GM18498 (cell line): ENCODE measurements around the gene CAPN2.

Experiments used
- ATAC-seq: cut with Tn5 transposase; IDR thresholded peaks from one replicate; pipeline ENCODE4 v1.9.1; 2021; ENCODE audit warnings: mild to moderate bottlenecking, moderate library complexity; ENCODE audit not compliant: unreplicated experiment

CAPN2 gene

DNA sequence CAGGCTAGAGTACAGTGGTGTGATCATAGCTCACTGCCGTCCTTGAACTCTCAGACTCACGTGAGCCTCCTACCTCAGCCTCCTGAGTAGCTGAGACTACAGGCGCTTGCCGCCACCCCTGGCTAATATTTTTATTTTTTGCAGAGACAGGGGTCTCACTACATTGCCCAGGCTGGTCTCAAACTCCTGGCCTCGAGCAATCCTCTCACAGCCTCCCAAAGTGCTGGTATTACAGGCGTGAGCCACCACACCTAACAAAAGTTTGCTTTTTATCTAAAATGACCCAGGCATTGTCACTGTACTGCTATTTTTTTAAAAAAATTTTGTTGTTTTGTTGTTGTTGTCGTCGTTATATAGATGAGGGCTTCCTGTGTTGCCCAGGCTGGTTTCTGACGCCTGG, 46.4 kb downstream of the CAPN2 start:
- no peak for ATAC-seq

DNA sequence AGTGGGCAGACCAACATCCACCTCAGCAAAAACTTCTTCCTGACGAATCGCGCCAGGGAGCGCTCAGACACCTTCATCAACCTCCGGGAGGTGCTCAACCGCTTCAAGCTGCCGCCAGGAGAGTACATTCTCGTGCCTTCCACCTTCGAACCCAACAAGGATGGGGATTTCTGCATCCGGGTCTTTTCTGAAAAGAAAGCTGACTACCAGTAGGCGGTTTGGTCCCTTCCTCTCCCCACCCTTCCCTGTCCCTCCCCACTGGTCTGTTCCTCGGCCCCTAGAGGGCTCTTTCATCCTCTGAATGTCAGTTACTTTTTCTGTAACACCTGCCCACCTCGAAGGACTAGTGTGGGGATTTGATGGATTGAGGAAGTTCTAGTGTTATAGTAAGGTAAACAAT, 46.9 kb downstream of the CAPN2 start:
- no peak for ATAC-seq

DNA sequence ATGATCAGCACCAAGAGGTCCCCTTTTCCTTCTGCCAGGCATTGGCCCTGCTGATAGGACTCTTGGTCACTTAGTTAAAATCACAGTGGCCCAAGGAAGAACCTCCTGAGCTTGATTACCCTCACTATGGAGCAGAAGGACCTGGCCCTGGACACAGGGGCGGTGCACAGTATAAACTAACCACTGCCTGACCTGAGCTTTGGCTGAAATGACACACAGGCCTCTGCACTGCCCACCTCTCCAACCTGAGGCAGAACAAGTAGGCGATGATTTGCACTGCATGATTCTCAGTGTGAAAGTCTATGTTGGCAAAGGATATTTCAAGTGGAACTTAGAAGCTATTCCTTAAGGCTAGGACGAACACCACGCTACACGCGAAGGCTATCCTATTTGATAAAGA, 48.5 kb downstream of the CAPN2 start:
- no peak for ATAC-seq

DNA sequence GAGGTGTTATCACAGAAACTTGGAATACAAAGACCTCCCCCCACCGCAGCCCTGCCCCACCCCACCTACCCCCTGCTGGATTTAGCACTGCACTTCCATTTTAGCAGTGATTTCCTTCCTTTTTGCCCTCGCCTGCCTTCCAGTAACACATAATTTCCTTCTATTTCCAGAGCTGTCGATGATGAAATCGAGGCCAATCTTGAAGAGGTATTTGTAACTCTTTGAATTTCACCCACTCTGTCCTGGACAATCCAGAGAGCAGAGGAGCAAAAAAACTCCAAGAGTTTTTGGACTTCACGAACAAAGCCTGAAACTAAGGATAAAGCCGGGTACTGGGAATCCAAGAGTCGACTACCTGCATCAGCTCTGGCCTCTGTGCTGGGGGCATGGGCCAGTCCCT, 49.1 kb downstream of the CAPN2 start:
- ATAC-seq = no peak

DNA sequence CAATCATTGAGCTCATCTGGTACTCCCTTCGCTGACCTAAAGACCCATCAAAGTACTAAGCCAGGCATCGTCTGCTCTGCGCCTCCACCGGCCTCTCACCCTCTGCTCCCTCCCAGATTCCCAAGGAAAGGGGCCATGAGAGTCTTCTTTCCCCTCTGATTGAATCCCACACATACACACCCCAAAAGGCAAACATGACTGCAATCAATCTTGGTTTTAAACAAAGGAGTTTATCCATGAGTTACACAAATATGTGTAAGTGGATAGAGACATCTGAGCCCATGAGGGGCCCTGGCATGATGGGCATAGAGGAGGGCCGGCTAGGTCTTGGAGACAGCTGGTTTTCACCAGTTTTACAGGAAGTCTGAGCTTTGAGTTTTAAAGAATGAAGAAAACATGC, 50.9 kb downstream of the CAPN2 start:
- ATAC-seq = no peak

DNA sequence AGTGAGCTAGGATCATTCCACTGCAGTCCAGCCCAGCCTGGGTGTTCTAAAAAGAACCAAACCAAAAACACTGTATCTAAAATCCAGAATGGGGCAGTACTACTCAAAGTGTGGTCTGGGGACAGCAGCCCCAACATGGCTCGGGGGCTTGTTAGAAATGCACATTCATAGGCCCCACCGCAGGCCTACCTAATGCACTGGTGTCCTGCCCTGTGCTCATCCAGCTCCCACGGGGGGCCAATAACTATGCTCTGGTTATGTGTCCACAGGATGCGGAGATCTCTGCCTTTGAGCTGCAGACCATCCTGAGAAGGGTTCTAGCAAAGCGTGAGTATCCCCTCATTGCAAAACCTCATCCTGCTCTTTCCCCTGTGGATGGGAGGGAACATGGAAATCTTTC, 51.5 kb downstream of the CAPN2 start:
- ATAC-seq = no peak

DNA sequence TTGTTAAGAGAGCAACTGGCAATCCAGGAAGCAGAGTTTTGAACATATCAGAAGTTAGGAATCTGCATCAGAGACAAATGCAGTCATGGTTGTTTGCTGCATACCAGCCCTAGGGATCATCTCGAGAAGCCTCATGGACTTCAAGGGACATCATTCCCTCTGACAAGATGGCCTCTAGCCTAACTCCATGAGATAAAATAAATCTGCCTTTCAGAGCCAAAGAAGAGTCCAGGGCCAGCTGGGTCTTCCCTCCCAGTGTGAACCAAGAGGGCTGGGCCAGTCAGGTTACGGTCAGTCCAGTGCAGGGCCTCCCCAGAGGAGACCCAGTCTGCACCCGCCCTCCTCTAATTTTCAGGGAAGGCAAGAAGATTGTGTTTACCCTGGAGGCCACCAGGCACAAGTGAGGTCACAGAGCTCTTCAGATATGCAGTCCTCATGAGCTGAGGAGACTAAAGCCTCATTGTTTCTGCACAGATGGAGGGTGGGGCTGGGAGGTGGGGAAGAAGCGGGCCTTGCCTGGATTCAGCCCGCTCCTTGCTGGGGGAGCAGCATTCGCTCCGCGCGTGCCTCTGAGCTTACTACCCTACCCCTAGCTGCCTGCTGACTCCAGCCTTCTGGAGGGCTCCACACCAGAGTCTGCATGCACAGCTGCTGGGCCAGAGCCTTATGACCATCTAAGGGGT, 52.8 kb downstream of the CAPN2 start:
- ATAC-seq = no peak

DNA sequence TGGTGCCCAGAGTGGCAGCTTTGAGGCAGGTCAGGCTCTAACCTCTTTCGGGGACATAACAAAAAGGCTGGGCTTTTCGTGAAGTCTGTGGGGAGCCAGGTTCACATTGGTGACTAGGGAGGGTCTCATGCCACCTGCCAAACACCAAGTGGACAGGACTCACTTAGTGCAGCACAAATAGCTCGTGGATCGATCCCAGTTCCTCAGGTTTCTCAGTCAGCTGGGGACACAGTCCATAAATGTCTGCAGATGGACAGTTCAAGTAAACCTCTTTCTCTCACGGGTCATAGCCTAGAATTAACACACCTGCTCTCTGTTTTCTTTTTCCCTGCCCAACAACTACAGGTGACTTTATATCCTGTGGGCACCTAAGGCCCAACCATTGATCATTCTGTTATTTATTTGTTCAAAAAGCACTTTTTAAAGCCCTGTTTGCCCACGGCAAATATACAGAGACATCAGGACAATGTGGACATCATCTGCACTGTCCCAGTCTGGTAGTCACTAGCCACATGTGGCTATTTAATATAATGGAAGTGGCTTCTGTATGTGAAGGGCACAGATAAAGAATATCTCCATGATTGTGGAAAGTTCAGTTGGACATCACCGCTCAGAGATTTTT, 53.5 kb downstream of the CAPN2 start:
- ATAC-seq = no peak

DNA sequence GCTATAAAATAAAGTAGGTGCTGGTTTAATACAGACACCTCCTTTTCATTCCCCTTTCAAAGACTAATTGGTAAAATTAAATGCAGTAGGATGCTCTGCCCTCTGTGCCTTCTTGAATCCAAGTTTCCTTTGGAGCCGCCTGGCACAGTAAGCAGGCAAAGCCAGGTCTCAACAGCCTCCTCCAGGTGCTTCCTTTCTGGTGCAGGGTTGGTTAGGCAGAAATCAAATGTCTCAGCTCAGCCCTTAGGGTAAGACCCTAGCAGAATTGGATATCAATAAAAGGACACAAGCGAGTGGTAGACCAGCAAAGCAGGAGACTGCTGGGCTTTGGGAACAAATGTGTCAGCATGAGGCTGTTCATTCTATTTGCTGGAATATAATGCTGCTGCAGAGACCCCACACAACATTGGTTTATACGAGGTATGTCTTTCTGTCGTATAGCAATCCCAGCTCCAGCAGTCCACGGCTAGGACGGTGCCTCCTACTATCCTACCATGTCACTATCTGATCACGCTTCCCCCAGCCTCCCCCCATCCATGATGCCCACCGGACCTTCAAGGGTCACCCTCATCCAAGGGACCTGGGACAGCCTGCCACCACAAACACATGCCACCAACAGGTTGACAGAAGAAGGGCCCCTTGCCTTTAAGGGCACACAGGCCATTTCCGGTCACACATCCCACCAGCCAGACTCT, 58.4 kb downstream of the CAPN2 start:
- no peak for ATAC-seq

DNA sequence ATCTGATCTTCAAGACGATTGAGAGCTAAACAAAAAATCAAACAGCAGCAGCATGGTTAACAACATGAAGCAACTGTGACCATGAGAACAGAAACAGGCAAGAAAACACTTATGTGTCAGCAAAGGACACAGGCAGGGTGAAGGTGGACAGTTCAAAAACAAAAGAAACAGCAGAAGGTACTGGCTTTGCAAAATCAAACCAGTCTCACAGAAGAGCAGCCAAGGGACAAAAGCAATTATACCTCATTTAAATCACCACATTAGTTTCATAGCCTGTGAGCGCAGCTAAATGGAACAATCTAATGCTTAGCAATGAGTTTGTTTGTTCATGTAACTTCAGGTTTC, 59.1 kb downstream of the CAPN2 start:
- ATAC-seq = no peak

DNA sequence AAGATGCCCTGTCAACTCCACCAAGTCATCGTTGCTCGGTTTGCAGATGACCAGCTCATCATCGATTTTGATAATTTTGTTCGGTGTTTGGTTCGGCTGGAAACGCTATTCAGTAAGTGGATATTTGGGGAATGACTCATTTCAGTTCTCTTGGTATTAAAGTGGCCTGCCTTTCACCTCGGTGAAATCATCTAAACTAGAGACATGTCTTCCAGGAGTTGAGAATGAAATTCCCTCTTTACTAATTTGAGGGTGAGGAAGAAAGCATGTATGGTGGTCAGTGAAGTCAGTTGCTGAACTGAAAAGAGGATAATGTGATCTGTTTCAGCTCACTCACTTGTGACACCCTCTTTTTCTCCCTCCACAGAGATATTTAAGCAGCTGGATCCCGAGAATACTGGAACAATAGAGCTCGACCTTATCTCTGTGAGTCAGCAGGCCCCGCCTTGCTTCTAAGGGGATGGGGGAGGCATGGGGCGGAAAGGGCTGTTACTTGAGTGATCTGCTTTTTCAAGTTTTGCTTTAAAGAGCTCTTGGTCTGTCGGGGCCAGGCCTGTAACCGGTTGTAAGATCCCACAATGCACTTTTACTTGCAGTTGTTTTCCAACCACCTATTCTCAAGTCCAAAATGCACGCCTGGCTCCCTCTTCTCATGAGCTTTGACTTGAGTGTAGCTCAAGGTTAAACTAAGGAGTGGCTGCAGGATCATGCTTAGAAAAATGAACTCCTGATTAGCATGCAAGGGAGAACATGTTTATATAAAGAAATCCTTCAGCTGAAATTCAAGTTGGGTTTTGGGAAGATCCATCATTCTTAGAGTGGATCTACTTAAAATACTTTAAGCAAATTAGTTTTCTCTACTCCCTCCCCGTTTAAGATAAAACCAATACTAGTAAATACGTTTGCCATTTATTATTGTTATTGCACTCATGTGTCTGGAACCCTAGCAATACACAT, 59.8 kb downstream of the CAPN2 start:
- ATAC-seq = no peak

DNA sequence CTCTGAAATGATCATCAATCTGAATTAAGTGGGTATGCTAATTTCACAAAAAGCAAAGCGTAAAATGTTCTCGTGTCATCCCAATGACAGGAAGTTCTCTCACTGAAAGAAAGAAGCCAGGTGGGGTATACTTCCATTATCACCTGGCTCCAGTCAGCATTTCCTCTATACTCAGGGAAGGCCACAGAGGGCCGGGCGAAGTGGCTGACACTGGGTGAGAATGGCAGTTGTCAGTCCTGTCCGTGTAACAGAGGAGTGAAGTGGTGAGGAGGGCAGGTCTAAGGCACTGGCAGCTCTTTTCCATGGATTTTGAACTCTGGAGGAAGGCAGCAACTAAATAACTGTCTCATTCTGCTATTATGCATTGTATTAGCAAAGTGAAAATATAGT, 60.4 kb downstream of the CAPN2 start:
- no peak for ATAC-seq

DNA sequence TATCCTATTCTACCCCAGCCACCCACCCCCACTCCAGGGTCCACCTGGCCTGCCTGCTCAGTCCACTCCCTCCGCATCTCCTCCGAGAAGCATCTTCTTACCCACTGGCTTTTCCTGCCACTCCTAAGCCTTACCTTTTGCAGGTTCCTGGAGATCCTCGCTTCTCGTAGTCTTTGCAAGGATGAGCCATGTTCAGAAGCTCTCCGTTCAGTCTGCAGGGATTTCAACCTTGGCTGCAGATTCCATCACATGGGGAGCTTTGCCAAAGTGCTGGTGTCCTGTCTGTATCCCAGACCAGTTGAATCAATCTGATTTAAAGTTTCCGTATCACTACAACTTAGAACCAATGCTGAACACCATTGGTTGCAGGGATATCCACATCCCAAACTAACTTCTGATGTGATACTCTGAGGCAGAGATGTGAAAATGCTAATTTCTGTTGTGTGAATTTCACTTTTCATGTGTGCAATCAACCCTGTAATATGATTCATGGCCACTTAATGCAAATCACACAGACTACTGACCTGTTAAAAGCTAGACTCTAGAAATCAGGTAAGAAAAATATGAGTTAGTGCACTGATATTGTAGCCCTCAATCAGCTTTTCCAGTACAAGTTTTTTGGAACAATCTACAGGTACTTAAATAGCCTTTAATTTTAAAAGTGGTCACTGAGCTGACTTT, 61.9 kb downstream of the CAPN2 start:
- no peak for ATAC-seq

DNA sequence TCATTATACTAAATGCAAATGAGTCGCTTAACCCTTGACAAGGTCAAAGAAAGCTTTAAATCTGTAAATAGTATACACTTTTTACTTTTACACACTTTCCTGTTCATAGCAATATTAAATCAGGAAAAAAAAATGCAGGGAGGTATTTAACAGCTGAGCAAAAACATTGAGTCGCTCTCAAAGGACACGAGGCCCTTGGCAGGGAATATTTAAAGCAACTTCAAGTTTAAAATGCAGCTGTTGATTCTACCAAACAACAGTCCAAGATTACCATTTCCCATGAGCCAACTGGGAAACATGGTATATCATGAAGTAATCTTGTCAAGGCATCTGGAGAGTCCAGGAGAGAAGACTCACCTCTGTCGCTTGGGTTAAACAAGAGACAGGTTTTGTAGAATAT, 62.7 kb downstream of the CAPN2 start:
- ATAC-seq = no peak

DNA sequence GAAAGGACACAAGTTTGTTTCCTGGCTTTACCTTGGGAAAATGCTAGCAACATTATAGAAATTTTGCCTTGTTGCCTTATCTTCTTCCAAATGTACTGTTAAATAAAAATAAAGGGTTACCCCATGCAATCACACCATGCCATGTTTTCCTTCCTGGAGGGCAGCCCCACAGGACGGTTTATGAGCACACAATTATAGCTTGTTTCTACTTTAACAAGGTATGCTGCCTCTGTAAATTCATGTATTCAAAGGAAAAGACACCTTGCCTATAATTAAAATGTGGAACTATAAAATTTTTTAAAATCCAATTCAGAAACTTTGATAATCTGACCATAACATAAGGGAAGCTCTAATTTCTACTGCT, 63.4 kb downstream of the CAPN2 start:
- ATAC-seq = no peak

DNA sequence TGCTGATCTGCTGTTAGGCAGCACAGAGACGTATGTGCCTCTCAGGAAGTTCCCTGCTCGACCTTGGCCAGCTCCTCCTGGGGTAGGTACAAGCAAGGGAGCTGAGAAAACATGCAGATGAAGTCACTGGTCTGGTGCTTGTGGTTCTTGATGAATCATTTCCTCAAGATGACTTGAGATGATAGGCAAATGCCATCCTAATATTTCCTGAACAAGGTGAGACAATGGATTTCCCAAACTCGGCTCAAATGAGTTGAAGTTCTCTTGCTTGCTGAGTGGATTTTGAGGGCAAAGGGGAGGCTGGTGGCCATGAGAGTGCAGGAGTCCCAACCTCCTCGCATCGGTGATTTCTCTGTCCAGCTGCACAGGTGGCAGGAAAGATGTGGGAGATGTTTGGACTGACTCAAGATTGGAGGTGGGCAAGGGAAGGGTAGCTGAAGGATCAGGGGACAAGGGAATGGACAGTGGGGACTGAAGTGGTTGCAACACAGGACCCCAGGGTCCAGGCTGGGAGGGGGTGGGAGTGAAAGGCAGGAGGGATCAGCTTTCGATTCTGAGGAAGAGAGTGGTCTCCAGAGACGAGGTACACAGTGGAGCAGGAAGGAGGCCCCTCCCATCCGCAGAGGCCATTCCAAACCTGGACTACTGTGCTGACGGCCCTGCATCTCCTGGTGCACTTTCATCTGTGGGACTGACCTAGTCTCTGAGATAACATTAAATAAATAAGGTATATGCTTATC, 63.9 kb downstream of the CAPN2 start:
- no peak for ATAC-seq

DNA sequence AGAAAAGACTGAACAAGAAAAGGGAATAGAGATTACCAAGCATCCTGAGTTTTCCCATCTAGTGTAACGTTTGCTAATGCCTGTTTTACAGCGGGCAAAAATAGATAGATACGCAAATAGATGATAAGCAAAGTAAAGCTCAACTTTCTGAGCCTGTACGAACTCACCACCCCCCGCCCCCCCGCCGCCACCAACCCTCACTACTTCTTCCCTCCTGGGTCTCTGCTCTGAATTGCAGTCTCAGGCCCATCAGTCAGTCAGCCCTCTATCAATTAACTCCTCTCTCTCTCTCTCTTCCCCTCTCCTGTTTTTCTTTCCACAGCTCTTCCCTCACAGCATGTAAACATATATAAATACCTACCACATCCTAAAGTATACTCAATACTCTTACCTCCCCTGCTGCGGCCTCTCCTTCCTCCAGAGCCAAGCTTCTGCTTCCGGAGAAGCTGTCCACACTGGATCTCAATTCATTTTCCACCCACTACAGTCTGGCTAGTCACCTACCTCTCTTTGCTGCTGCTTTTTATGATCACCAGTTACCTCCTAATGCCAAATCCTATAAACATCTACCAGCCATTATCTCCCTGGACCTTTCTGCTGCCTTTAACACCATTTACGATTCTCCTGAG, 64.6 kb downstream of the CAPN2 start:
- no peak for ATAC-seq

DNA sequence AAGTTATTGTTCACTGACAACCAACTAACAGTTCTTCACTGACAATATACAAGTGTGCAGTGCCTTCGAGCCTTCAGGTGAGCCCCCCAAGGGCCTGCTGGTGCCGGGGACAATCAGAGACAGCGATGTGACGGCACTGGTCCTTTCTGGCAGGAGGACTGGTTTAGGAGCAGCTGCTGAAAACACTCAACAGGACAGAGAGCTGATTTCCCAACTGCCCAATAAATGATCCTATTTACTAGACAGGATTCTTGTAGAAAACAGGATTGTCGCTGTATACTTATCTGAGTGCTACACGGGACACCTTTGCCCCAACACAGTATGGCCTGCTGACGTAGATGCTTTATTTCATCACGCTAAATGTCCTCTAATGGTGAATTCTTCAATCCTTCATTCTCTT, 68.0 kb downstream of the CAPN2 start:
- no peak for ATAC-seq

DNA sequence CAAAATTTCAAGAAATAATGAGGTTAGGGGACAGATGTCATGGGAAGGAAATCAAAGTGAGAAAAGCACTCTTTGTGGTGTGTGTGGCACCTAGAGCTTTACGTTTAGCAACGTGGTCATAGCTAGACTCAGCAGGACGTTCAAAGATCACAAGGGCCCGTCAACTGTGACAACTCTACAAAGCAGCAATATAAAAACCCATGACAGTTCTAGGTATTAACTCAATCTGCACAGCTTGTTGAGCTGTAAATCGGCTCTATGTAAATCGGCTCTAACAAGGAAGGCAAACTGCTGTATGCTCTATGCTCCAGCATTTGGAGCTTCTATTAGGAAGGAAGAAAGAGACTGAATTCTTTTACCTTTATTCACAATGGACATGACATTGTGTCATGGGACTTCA, 68.6 kb downstream of the CAPN2 start:
- no peak for ATAC-seq

DNA sequence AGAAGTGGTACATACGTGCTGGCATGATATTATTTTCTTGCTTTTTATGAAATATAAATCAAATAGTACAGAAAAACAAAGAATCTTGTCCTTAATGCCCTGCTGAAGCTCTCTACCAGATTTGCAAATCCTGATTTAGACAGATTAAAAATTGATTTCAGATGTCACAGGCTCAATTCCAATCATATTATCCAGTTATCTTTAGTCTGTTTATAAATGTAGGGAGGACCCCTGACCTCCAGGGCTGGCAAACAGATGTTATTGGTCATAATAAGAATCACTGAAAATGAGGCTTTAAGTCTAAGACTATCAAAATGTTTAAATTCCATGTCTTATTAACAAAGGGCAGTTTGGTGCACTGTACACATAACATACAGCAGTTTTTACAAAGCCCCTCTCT, 71.3 kb downstream of the CAPN2 start:
- ATAC-seq = no peak
